Ishikawa (cell line): ENCODE results near the gene PARP11.

ENCODE experiments used
- TEAD4 ChIP-seq: IDR thresholded peaks from 2 replicates; pipeline ENCODE4 v1.6.1; 2012
- TF ChIP-seq, protein P1 (sequence below): IDR thresholded peaks from 2 replicates; pipeline ENCODE4 v1.6.1; 2012

DNA sequence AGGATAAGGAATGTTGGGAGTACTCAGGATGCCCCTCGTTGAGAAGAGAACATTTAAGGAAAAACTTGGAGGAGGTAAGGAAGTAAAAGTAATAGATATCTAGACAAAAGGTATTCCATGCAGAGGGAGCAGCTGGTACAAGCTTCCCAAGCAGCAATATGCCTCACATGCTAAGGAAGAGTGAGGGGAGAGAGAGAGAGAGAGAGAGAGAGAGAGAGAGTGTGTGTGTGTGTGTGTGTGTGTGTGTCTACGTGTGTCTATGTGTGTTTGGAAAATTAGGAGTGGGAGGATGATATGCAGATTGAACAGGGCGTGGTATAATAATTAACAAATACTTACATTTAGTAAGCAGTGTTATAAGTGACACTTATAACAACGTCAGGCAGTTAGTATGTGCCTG lies 9.2 kb upstream of the PARP11 start:
- TF ChIP-seq, protein P1, sequence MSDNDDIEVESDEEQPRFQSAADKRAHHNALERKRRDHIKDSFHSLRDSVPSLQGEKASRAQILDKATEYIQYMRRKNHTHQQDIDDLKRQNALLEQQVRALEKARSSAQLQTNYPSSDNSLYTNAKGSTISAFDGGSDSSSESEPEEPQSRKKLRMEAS: no peak
- no peak for TF ChIP-seq TEAD4
